GM21786 (cell line): Measurements from ENCODE around the gene TPRKB.
"Not testable (repeated sequence)": the region's sequence is repeated elsewhere in the genome, so short reads cannot be mapped to it uniquely, and the experiment has no call there.

Experiments
- ATAC-seq: cut with Tn5 transposase; IDR thresholded peaks from one replicate; pipeline ENCODE4 v1.9.1; 2021; ENCODE audit not compliant: unreplicated experiment

TPRKB gene

GRCh38 chr2:73736855-73737779 is at the start of gene TPRKB:
TPRKB (minus strand) TSS chr2:73737345; CDS start chr2:73734569, 2,776 bp downstream.
- peak; percentile 97 for ATAC-seq

GRCh38 chr2:73783883-73784282 is 46.7 kb upstream of the TPRKB start, which contains the start of gene C2orf78:
C2orf78 (plus strand) TSS chr2:73784183; CDS start chr2:73784310, 127 bp downstream.
- not testable (repeated sequence) for ATAC-seq

- ATAC-seq = not testable (repeated sequence)
Measured at GRCh38 chr2:73783402-73783801, 46.3 kb upstream of the TPRKB start.

GRCh38 chr2:73780237-73780582 is 43.1 kb upstream of the TPRKB start:
- no peak for ATAC-seq

DNA sequence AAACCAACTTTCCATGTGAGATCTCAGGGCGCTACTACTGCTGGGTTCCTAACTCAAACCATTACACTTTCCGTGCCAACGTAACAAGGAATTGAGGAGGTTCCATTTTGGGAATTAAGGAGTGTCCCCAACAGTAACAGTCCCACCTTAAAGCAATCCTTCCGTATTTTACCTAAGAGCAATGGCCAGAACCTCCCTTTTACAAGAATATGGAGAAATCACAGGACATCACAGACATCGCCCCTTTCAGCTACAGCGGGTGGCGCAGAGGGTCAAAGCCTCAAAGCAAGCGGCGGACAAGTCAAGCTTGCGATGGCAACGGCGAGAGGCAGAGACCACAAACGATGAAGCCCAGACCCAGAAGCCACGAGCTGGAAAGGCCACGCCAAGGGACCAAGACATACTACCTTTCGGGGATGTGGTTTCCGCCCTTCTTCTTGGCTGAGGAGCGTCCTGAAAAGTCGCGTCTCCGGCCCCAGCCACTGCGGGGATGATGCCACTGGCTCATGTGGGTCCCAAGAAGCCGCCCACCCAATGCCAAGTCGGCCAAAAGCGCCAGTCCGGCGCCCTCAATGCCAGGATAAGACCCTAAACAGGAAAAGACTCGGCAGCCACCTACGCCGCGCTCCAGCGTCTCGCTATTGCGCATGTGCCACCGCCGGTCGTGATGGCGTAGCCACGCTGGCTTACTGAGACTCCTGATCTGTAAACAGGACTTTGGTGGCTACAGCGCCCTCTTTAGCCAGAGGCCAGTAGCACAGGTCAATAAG is 42.5 kb upstream of the TPRKB start, which contains the start of gene DUSP11:
Gene DUSP11 (minus strand): TSS at position 637 of the 770 bp plus-strand sequence. CDS start 129 bp downstream, at position 508.
- peak; percentile 99 for ATAC-seq

- ATAC-seq = not testable (repeated sequence)
Measured at GRCh38 chr2:73778867-73779466, 41.8 kb upstream of the TPRKB start.

GRCh38 chr2:73776869-73777519 is 39.8 kb upstream of the TPRKB start:
- ATAC-seq = no peak

DNA sequence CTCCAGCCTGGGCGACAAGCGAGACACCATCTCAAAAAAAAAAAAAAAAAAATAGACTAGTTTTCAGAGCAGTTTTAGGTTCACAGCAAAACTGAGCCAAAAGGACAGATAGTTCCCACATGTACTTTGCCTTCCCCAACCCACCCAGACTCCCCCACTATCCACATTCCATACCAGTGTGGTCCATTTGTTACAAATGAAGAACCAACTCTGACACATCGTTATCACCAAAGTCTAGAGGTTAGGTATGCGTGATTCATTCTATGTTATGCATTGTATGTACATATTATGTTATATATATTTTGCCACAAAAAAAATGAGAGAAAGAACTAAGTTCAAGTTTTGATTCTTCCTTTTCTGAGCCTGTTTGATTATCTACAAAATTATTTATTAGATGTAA is 39.2 kb upstream of the TPRKB start:
- no peak for ATAC-seq

DNA sequence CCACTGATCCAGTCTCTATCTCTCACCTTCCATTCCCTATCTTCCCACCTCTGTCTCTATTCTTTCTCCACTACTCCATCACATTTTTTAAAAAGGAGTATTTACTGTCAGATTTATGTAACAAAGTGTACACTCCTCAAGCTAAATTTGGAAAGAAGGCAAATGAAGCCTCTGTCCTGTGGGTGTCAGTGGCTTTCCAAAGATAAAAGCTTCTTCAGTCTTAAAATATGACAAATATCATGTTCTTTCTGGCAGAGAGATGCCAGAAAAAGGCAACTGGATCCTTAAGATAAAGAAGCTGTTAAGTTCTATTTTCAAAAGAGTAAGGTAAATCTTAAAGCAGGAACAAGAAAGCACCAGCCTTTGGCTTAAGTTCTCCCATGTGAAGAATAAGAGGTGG is 35.7 kb upstream of the TPRKB start:
- ATAC-seq = no peak

DNA sequence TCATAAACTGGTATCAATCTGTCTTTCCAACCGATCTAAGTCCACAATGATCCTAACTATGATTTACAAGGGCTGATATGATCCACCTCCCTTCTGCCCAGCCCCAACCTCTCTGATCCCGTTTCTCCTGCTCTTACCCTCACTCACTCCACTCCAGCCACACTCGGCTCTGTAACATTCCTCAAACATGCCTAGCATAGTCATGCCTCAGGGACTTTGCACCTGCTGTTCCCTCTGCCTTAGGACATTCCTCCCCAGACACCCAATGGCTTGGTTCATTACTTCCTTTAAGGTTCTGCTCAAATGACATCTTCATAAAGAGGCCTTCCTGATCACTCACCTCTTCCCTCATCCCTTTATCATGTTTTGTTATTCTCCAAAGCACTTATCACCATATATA is 33.6 kb upstream of the TPRKB start:
- no peak for ATAC-seq

DNA sequence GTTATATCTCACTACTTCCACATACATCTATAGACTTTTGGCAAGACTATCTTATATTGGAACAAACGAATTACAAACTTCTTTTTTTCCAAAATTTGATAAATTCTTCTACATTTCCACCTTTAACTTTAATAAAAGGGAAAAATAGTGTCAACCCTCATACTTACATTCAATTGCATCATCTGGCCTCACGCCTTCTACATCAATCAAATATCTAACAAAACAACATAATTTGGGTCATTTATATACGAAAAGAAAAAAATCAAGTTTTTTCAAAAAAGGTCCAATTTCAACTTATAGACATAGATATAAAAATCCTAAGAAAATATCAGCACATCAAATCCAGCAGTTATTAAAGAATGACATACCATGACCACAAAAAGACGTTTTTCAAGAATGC is 29.8 kb upstream of the TPRKB start:
- no peak for ATAC-seq

DNA sequence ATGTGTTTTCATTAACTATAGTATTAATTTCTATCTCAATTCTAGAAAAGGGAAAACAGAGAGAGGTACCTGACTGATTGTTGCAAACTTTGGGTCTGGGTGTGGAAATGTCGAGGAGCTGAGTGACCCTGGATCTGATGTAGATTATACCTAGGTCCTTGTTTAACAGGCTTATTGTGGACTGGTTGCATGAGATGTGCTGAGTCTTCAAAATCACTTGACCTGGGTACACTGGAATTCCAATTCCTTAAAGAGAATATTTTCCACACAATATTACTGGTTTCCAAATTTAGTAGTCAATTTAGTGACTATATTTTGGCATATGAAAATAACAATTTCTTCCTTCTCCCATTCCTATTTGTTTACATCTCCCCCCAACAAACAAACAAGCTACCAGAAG is 29.2 kb upstream of the TPRKB start:
- no peak for ATAC-seq

GRCh38 chr2:73764945-73765344 is 27.8 kb upstream of the TPRKB start:
- no peak for ATAC-seq

GRCh38 chr2:73762571-73762970 is 25.4 kb upstream of the TPRKB start:
- ATAC-seq = no peak

DNA sequence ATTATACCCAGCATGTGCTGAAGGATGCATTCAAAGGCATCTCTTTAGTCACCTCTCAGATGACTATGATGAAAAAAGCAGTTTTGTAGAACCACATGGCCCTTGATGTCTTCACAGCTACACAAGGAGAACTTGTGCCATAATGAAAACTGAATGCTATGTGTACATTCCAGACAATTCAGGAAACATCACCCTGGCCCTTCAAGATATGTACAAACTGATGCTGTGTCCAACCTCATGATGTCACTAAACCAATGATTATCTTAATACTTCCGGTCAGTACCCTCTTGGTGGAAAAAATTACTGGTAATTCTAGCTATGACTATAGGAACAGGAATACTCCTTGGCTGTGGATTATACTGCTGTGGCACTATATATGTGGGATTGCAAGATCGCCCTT is 22.8 kb upstream of the TPRKB start:
- no peak for ATAC-seq

DNA sequence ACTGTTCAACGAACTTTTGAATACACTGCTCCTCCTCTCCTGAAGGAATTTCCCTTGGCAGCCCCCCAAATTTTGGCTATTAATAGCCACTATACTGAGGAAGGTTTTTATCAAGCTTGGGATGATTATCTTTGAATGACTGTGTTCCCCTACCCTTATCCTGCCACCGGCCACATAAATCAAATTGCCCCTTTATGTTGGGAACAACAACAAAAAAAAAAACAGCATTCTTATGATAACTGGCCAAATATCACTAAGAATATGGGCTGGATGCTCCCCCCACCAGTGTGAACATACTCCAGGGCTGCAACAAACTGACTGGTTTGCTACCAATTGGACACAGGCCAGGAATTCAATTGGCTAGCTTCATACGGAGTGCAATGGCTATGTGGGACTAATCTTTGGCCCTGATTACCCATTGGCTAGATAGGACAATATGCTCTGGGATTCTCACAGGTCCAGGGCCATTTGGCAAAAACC is 22.2 kb upstream of the TPRKB start:
- no peak for ATAC-seq

- not testable (repeated sequence) for ATAC-seq
Measured at GRCh38 chr2:73754332-73754731, 17.2 kb upstream of the TPRKB start.

DNA sequence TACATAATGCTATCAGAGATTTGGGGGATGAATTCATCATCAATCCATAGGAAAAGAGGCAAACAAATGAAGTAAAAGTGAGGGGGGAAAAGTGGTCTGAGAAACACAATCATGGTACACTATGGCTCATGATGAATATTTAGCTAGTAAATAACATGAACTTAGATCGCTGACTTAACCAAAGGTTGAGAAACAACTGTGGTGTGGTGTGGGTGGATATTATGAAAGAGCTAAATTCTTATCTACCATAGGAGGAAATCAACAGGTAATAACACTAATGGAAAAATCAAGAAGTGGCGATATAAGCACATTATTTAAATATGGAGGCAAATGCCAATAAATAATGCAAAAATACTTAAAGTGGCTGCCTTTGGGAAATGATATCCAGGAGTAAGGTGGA is 12.2 kb upstream of the TPRKB start:
- ATAC-seq = no peak

GRCh38 chr2:73746877-73747208 is 9.7 kb upstream of the TPRKB start:
- ATAC-seq = no peak

DNA sequence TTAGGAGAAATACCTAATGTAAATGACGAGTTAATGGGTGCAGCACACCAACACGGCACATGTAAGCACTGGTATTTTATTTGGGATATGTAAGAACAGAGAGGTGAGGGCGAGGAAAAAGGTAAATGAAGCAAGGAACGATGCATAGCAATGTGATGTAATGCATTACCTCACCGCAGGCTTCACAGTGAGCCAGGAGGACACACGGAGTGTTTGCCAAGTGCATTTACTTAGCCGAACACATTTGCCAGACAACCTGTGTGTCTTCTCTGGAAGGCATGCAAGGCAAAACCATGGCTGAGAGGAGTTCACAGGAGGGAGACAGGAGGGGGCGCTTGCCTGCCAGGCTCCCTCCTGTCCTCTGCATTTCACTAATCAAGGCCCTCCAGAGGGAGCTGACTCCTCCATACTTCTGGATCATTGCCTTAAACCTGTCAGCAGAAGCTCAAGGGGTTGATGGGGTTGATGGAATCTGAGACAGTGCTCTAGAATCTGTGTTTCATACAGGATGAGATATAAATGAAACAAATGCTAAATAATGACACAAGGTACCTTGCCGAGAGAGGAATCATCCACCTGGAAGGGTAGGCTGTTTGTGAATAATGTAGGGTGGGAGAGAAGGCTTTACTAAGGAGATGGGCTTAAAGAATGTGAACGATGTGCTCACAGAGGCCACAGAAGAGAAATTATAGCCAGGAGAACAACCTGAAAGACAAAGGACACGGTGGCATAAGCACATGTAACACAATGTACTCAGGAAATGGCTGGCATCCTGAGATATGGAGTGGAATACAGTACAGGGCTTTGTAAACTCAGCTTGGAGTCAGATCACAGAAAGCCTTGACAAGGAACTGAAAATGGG is 9.1 kb upstream of the TPRKB start:
- no peak for ATAC-seq
